Endothelial cell of umbilical vein (primary cell): Measurements from ENCODE around the gene RIMBP2. TPM values are rescaled to one million over a fixed set of nuclear protein-coding genes. Genes with fewer than 3 reads are reported as not detected.

Source experiments
- BruUV-seq: library from RNA; stranded (reverse); fragments of 400-500 nt; replicated peaks from 2 replicates; lab custom pipeline; 2021; lab: Mats Ljungman, UMichigan
- CTCF ChIA-PET: fragments of 300-600, 350-600 bp; sonication (Branson Sonifier 250); formaldehyde crosslinking; loops from one replicate; lab custom pipeline; 2021; ENCODE audit warnings: antibody characterized with exemption, inconsistent platforms; lab: Charles Lee
- POLR2A ChIA-PET: fragments of 300-600, 350-600 bp; sonication (Branson Sonifier 250); formaldehyde crosslinking; loops from one replicate; lab custom pipeline; 2021; ENCODE audit warnings: antibody characterized with exemption, inconsistent platforms; lab: Charles Lee
- DNase-seq: peaks from one replicate; pipeline ENCODE4 v3.0.0-alpha.2; 2011; ENCODE audit warnings: low read depth, low spot score
- FAIRE-seq: peaks from 2 replicates; lab custom pipeline; 2011; peaks lifted over from hg19 to GRCh38; lab: Jason Lieb, UNC
- H2AFZ ChIP-seq: 2 replicates; pipeline ENCODE4 v1.6.0; 2012; ENCODE audit warnings: low read depth, low read length, control low read depth, inconsistent platforms
- H3K27ac ChIP-seq: 2 replicates; pipeline ENCODE4 v1.5.1; 2011; ENCODE audit warnings: low read depth, mild to moderate bottlenecking, control low read depth, low read length, moderate library complexity; ENCODE audit not compliant: insufficient read depth
- H3K27me3 ChIP-seq, 2 experiments: 2 replicates each; pipeline versions ENCODE4 v1.6.0 to v1.6.1; 2011; ENCODE audit warnings: low read length in 2 of 2, mixed read lengths in 1 of 2; ENCODE audit not compliant: control insufficient read depth in 2 of 2, insufficient read depth in 2 of 2
- H3K36me3 ChIP-seq, 2 experiments: 2 replicates in 1 of 2; 3 replicates in 1 of 2; pipeline ENCODE4 v1.5.1; 2011; ENCODE audit warnings: low read length in 2 of 2, mild to moderate bottlenecking in 1 of 2, moderate library complexity in 1 of 2; ENCODE audit not compliant: control insufficient read depth in 2 of 2, insufficient read depth in 2 of 2; ENCODE audit errors: extremely low read depth in 1 of 2
- H3K4me1 ChIP-seq: 3 replicates; pipeline ENCODE4 v1.5.1; 2011; ENCODE audit warnings: mild to moderate bottlenecking, low read length; ENCODE audit not compliant: control insufficient read depth, insufficient read depth; ENCODE audit errors: extremely low read depth
- H3K4me2 ChIP-seq: 2 replicates; pipeline ENCODE4 v1.6.1; 2011; ENCODE audit warnings: low read length, control low read depth, mixed read lengths; ENCODE audit not compliant: insufficient read depth
- H3K4me3 ChIP-seq, 3 experiments: fragments of 200-600 bp in 1 of 3; sonication (generic), shearing (Covaris generic) in 1 of 3; replicated peaks in 1 of 3; 2 replicates each; pipeline ENCODE4 v1.5.1; 2011 to 2016; ENCODE audit warnings: control low read depth in 3 of 3, low read length in 3 of 3, mild to moderate bottlenecking in 2 of 3, inconsistent platforms in 1 of 3, low read depth in 1 of 3, moderate library complexity in 1 of 3; ENCODE audit not compliant: insufficient read depth in 1 of 3
- H3K79me2 ChIP-seq: 2 replicates; pipeline ENCODE4 v1.6.0; 2012; ENCODE audit warnings: low read length, inconsistent platforms; ENCODE audit not compliant: control insufficient read depth, insufficient read depth
- H3K9ac ChIP-seq: replicated peaks from 2 replicates; pipeline ENCODE3; 2011; ENCODE audit warnings: low read length, control low read depth; ENCODE audit not compliant: insufficient read depth; ENCODE audit errors: extremely low read depth
- H3K9me1 ChIP-seq: replicated peaks from 3 replicates; pipeline ENCODE4 v1.6.0; 2011; ENCODE audit warnings: mild to moderate bottlenecking, low read length; ENCODE audit not compliant: control insufficient read depth, insufficient read depth; ENCODE audit errors: extremely low read depth
- H3K9me3 ChIP-seq: replicated peaks from 2 replicates; pipeline ENCODE4 v1.5.1; 2012; ENCODE audit warnings: low read length, inconsistent platforms; ENCODE audit not compliant: control insufficient read depth, insufficient read depth
- H4K20me1 ChIP-seq: replicated peaks from 2 replicates; pipeline ENCODE3; 2011; ENCODE audit warnings: mild to moderate bottlenecking, low read length; ENCODE audit not compliant: control insufficient read depth, insufficient read depth; ENCODE audit errors: extremely low read depth
- EZH2 ChIP-seq: IDR thresholded peaks from 2 replicates; pipeline ENCODE4 v1.6.1; 2012; ENCODE audit warnings: borderline replicate concordance, low read depth, mild to moderate bottlenecking, moderate library complexity, low read length, inconsistent platforms; ENCODE audit not compliant: severe bottlenecking
- FOS ChIP-seq: IDR thresholded peaks from 2 replicates; pipeline ENCODE4 v1.6.1; 2011; ENCODE audit warnings: mild to moderate bottlenecking, low read length, moderate library complexity, borderline replicate concordance; ENCODE audit not compliant: insufficient read depth
- GATA2 ChIP-seq: IDR thresholded peaks from 2 replicates; pipeline ENCODE4 v1.7.0; 2011; ENCODE audit warnings: low read depth, mild to moderate bottlenecking, moderate library complexity, mixed read lengths, low read length; ENCODE audit not compliant: insufficient read length, insufficient read depth
- JUN ChIP-seq: IDR thresholded peaks from 2 replicates; pipeline ENCODE4 v1.6.1; 2011; ENCODE audit warnings: borderline replicate concordance, low read depth; ENCODE audit not compliant: insufficient read length, insufficient read depth
- MYC ChIP-seq: IDR thresholded peaks from one replicate; pipeline ENCODE4 v1.6.1; 2011; ENCODE audit warnings: mild to moderate bottlenecking, low read depth, low read length
- POLR2A ChIP-seq: IDR thresholded peaks from 2 replicates; pipeline ENCODE4 v1.6.1; 2012; ENCODE audit warnings: low read depth, mild to moderate bottlenecking, control low read depth, low read length
- POLR2AphosphoS5 ChIP-seq: IDR thresholded peaks from 2 replicates; pipeline ENCODE4 v1.6.1; 2012; ENCODE audit warnings: low read depth, mild to moderate bottlenecking, control low read depth, low read length, moderate library complexity; ENCODE audit not compliant: insufficient read depth
- dilution Hi-C: fragments of 300-500 bp; cut with MboI; formaldehyde crosslinking; loops from one replicate; pipeline ENCODE4 v1.15.0; 2019; ENCODE audit warnings: low sequenced_read_pairs; ENCODE audit not compliant: extremely low pct_ligation_motif_present
- intact Hi-C: fragments of 100-400 bp; cut with micrococcal nuclease; formaldehyde crosslinking; loops from one replicate; pipeline ENCODE4 v1.10.0; 2022
- polyA plus RNA-seq, 4 experiments: library from polyadenylated mRNA; depleted of rRNA in 3 of 4; stranded (reverse) in 3 of 4; unstranded in 1 of 4; fragments of >200 nt; gene quantifications; 2 replicates each; pipeline versions ENCODE4 v1.2.1 to v1.2.3, GENCODE V29; 2011 to 2012; ENCODE audit warnings: missing spikeins in 1 of 4
- total RNA-seq: library from RNA; stranded (reverse); gene quantifications from 2 replicates; pipeline ENCODE4 v1.2.3, GENCODE V29; 2021
- TF ChIP-seq, protein P1 (sequence below), 2 donors: IDR thresholded peaks; 1 replicate in 1 of 2; 2 replicates in 1 of 2; pipeline ENCODE4 v1.5.1; 2011; ENCODE audit warnings: low read length in 2 of 2, mild to moderate bottlenecking in 2 of 2, moderate library complexity in 2 of 2, control low read depth in 1 of 2, inconsistent platforms in 1 of 2, low read depth in 1 of 2; ENCODE audit not compliant: insufficient read depth in 1 of 2; ENCODE audit errors: extremely low read depth in 1 of 2
- TF ChIP-seq, protein P2 (sequence below): IDR thresholded peaks from 2 replicates; pipeline ENCODE4 v1.6.1; 2011; ENCODE audit not compliant: insufficient read depth, insufficient read length

RIMBP2 gene
- total and polyA plus RNA-seq, 2 donors (not counting 3 experiments of a cell fraction or from before 2014, with no cell fraction given): 0.04 TPM; not detected in 1

GRCh38 chr12:130499474-130499873, 216.6 kb downstream of the RIMBP2 start:
- Histone ChIP-seq H3K36me3 (no peaks in the 10 kb centered on the region), H3K9me1 (no peaks in the 10 kb centered on the region), H3K79me2 (no peaks in the 10 kb centered on the region), H3K27me3 (no peaks in the 10 kb centered on the region), H3K27ac (no peak overlapping the region), H2AFZ (no peak overlapping the region), H3K4me2 (no peak overlapping the region), H3K4me3 (no peak overlapping the region), H3K4me1 (no peaks in the 10 kb centered on the region), H3K9ac (no peak overlapping the region), H4K20me1 (no peaks in the 10 kb centered on the region), H3K9me3 (peaks cover 8% of the 10 kb centered on the region)
- intact Hi-C loops (no loop called here), dilution Hi-C loops (no loop called here)
- POLR2A ChIA-PET: no interaction called here
- FAIRE-seq (no peak), DNase-seq (no peak)
- BruUV-seq: no TSS peak
- CTCF ChIA-PET: no interaction called here
- TF ChIP-seq POLR2A: no peak
- TF ChIP-seq FOS: no peak
- no peak for TF ChIP-seq JUN
- TF ChIP-seq, protein P1, sequence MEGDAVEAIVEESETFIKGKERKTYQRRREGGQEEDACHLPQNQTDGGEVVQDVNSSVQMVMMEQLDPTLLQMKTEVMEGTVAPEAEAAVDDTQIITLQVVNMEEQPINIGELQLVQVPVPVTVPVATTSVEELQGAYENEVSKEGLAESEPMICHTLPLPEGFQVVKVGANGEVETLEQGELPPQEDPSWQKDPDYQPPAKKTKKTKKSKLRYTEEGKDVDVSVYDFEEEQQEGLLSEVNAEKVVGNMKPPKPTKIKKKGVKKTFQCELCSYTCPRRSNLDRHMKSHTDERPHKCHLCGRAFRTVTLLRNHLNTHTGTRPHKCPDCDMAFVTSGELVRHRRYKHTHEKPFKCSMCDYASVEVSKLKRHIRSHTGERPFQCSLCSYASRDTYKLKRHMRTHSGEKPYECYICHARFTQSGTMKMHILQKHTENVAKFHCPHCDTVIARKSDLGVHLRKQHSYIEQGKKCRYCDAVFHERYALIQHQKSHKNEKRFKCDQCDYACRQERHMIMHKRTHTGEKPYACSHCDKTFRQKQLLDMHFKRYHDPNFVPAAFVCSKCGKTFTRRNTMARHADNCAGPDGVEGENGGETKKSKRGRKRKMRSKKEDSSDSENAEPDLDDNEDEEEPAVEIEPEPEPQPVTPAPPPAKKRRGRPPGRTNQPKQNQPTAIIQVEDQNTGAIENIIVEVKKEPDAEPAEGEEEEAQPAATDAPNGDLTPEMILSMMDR (IDR thresholded peaks at IDR 0.05; ENCODE audit: extremely low read depth in 1 of 2, insufficient read depth in 1 of 2, low read depth in 1 of 2, low read length in 2 of 2): no peak
- TF ChIP-seq MYC: no peak
- no peak for TF ChIP-seq POLR2AphosphoS5
- TF ChIP-seq, protein P2, sequence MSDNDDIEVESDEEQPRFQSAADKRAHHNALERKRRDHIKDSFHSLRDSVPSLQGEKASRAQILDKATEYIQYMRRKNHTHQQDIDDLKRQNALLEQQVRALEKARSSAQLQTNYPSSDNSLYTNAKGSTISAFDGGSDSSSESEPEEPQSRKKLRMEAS: no peak
- no peak for TF ChIP-seq EZH2
- no peak for TF ChIP-seq GATA2
